PC-3 (cell line): ENCODE measurements around the gene CREB3L4. TPM values are rescaled to one million over a fixed set of nuclear protein-coding genes. Genes with fewer than 3 reads are reported as not detected.
"Not testable (repeated sequence)": the region's sequence is repeated elsewhere in the genome, so short reads cannot be mapped to it uniquely, and the experiment has no call there.

Source experiments
- ATAC-seq: fragments of 200-7000 bp; cut with Tn5 transposase; 2 replicates; pipeline ENCODE4 v1.9.1; 2020; ENCODE audit warnings: mild to moderate bottlenecking, moderate library complexity
- BruUV-seq: library from RNA; stranded (reverse); fragments of 400-500 nt; replicated peaks from 2 replicates; lab custom pipeline; 2021; lab: Mats Ljungman, UMichigan
- CTCF ChIA-PET: fragments of 300-600 bp; sonication (Branson Sonifier 250); formaldehyde crosslinking; loops from one replicate; lab custom pipeline; 2022; ENCODE audit warnings: antibody characterized with exemption; lab: Charles Lee
- POLR2A ChIA-PET: fragments of 300-600 bp; sonication (Branson Sonifier 250); formaldehyde crosslinking; loops from one replicate; lab custom pipeline; 2022; ENCODE audit warnings: antibody characterized with exemption; ENCODE audit not compliant: unreplicated experiment; lab: Charles Lee
- DNase-seq: peaks from one replicate; pipeline ENCODE4 v3.0.0-alpha.2; 2015
- H2AFZ ChIP-seq: fragments of 300-600 bp; sonication (generic); 2 replicates; pipeline ENCODE4 v1.6.0; 2016; ENCODE audit warnings: antibody characterized with exemption, low read length
- H3F3A ChIP-seq: fragments of 300-600 bp; sonication (generic); one replicate; pipeline ENCODE4 v1.6.0; 2017; ENCODE audit warnings: antibody characterized with exemption, low read length, control low read depth, mild to moderate bottlenecking; ENCODE audit not compliant: unreplicated experiment
- H3K27ac ChIP-seq: fragments of 300-600 bp; sonication (generic); 2 replicates; pipeline ENCODE4 v1.5.1; 2016; ENCODE audit warnings: mild to moderate bottlenecking, low read length
- H3K27me3 ChIP-seq: fragments of 300-600 bp; sonication (generic); 2 replicates; pipeline ENCODE4 v1.6.1; 2016; ENCODE audit warnings: low read length, mixed read lengths
- H3K36me3 ChIP-seq: fragments of 300-600 bp; sonication (generic); 2 replicates; pipeline ENCODE4 v1.6.1; 2016; ENCODE audit warnings: low read depth, mixed run types, low read length, mixed read lengths
- H3K4me1 ChIP-seq: fragments of 300-600 bp; sonication (generic); 2 replicates; pipeline ENCODE4 v1.5.1; 2016; ENCODE audit warnings: low read length; ENCODE audit not compliant: insufficient read depth
- H3K4me2 ChIP-seq: fragments of 300-600 bp; sonication (generic); 2 replicates; pipeline ENCODE4 v1.6.0; 2016; ENCODE audit warnings: low read length
- H3K4me3 ChIP-seq: fragments of 300-600 bp; sonication (generic); 2 replicates; pipeline ENCODE4 v1.5.1; 2016; ENCODE audit warnings: mild to moderate bottlenecking, low read length, mixed read lengths
- H3K79me2 ChIP-seq: fragments of 300-600 bp; sonication (generic); 2 replicates; pipeline ENCODE4 v1.6.1; 2017; ENCODE audit warnings: low read length, mixed read lengths
- H3K9ac ChIP-seq: fragments of 300-600 bp; sonication (generic); 2 replicates; pipeline ENCODE4 v1.6.0; 2016; ENCODE audit warnings: mild to moderate bottlenecking, low read length
- H3K9me2 ChIP-seq: fragments of 300-600 bp; sonication (generic); replicated peaks from 2 replicates; pipeline ENCODE4 v1.6.1; 2016; ENCODE audit warnings: mixed run types, low read length, mixed read lengths
- H3K9me3 ChIP-seq: fragments of 300-600 bp; sonication (generic); 2 replicates; pipeline ENCODE4 v1.6.1; 2016; ENCODE audit warnings: low read length, mixed read lengths
- H4K20me1 ChIP-seq: fragments of 300-600 bp; sonication (generic); 2 replicates; pipeline ENCODE4 v1.6.1; 2016; ENCODE audit warnings: low read length, mixed read lengths
- EZH2 ChIP-seq: fragments of 300-600 bp; sonication (generic); IDR thresholded peaks from one replicate; pipeline ENCODE4 v1.6.1; 2017; ENCODE audit warnings: antibody characterized with exemption, mild to moderate bottlenecking, low read length; ENCODE audit not compliant: unreplicated experiment
- EZH2phosphoT487 ChIP-seq: fragments of 300-600 bp; sonication (generic); IDR thresholded peaks from 2 replicates; pipeline ENCODE4 v1.6.1; 2018; ENCODE audit warnings: mild to moderate bottlenecking, antibody characterized with exemption, low read length, borderline replicate concordance
- intact Hi-C: fragments of 100-400 bp; cut with micrococcal nuclease; formaldehyde crosslinking; loops from 2 replicates; pipeline ENCODE4 v1.9.0; 2023
- total RNA-seq: library from RNA; depleted of rRNA; stranded (reverse); fragments of >200 nt; gene quantifications from 2 replicates; pipeline ENCODE4 v1.2.3, GENCODE V29; 2014
- TF ChIP-seq, protein P1 (sequence below): fragments of 300-600 bp; sonication (generic); conservative IDR thresholded peaks from 2 replicates; pipeline ENCODE4 v1.5.1; 2017; ENCODE audit warnings: antibody characterized with exemption, low read depth, mild to moderate bottlenecking, low read length

The CREB3L4 gene
- total RNA-seq, 1 experiment from 2014 or later, result 28.7 TPM

DNA sequence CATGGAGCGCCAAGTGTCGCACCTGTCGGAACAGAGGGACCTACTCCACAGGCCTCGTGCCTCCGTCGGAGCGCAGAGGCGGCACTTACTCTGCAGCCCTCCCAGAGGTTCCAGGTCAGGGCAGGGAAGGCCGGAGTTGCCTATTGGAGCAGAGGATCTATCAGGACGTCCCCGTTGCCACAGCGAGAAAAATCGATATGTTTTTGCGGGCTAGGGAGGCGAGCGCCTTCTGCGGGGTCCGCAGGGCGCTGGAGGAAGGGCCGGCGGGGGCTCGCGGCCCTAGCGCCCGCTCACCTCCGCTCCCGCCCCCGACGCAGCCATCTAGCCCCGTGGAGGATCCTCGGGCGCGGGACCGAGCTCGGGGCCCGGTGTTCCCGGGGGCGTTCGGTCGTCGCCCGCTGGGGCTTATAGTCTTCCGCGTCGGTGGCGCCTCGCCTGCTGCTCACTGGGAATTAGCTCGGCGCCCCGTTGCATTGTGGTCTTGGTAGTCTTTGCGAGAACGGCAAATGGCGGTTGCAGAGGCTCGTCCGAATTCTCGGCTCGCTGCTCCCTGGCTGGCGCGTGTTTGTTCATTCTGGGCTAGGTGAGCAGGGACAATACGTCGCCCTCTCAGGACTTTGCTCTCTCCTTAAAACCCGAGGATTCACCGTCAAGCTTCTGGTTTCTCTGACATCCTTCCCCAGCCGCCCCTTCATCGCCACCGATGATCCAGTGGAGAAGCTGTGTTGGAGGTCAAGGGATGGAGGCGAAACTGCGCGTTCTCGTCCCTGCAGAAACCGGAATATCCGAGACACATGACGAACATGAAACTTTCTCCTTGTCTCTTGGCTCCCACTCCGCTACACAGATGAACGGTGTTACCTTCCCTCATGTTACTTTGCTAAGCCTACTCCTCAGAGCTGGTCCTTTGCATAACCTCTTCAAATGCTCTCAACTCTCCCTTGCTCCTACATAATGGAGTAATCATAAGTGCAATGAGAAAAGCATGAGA lies 9.8 kb downstream of the CREB3L4 start, which contains the start of gene JTB:
TSS of gene JTB (minus strand) at position 425 of the 991 bp plus-strand sequence. CDS start at position 3, 422 bp downstream.
- no peaks in the 10 kb centered on the region for H3K27me3 ChIP-seq
- peak within 1 kb of the TSS; percentile 83 for H3K9ac ChIP-seq
- peak within 1 kb of the TSS; percentile 8 for H3K27ac ChIP-seq
- peak within 1 kb of the TSS; percentile 79 for H3K4me3 ChIP-seq
- H3K4me1 ChIP-seq, result peaks cover 18% of the 10 kb centered on the region
- TSS peak; percentile 73 for BruUV-seq
- TF ChIP-seq EZH2, result no peak
- no peak for TF ChIP-seq EZH2phosphoT487
- TF ChIP-seq, protein P1, sequence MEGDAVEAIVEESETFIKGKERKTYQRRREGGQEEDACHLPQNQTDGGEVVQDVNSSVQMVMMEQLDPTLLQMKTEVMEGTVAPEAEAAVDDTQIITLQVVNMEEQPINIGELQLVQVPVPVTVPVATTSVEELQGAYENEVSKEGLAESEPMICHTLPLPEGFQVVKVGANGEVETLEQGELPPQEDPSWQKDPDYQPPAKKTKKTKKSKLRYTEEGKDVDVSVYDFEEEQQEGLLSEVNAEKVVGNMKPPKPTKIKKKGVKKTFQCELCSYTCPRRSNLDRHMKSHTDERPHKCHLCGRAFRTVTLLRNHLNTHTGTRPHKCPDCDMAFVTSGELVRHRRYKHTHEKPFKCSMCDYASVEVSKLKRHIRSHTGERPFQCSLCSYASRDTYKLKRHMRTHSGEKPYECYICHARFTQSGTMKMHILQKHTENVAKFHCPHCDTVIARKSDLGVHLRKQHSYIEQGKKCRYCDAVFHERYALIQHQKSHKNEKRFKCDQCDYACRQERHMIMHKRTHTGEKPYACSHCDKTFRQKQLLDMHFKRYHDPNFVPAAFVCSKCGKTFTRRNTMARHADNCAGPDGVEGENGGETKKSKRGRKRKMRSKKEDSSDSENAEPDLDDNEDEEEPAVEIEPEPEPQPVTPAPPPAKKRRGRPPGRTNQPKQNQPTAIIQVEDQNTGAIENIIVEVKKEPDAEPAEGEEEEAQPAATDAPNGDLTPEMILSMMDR, result no peak
- H3K9me2 ChIP-seq, result no peaks in the 10 kb centered on the region
- H3F3A ChIP-seq, result no peaks in the 10 kb centered on the region
- H3K4me2 ChIP-seq, result peak within 1 kb of the TSS; percentile 90
- peak within 1 kb of the TSS; percentile 94 for H2AFZ ChIP-seq
- DNase-seq (peak; percentile 89), ATAC-seq (peak; percentile 91)
- ChIA-PET CTCF (interaction anchor here (0.5 to 2.4 kb wide), 5 partner anchors 9 to 190 kb away, joined by 3 to 8 read pairs (median 6); partner anchors contain the start of genes CREB3L4, DENND4B and RAB13), POLR2A (interaction anchor here (0.5 to 1.7 kb wide), 7 partner anchors 10 to 442 kb away, joined by 3 to 13 read pairs (median 8); partner anchors contain the start of genes CREB3L4, CRTC2 and RPS27)
- no peaks in the 10 kb centered on the region for H4K20me1 ChIP-seq
- no peaks in the 10 kb centered on the region for H3K9me3 ChIP-seq
- H3K36me3 ChIP-seq, result peaks cover 22% of the 10 kb centered on the region
- intact Hi-C loops, result loop anchor here (1.0 kb wide), 3 partner anchors 9 to 19 kb away; partner anchors contain the start of genes CRTC2 and RAB13
- peaks cover 20% of the 10 kb centered on the region for H3K79me2 ChIP-seq

DNA sequence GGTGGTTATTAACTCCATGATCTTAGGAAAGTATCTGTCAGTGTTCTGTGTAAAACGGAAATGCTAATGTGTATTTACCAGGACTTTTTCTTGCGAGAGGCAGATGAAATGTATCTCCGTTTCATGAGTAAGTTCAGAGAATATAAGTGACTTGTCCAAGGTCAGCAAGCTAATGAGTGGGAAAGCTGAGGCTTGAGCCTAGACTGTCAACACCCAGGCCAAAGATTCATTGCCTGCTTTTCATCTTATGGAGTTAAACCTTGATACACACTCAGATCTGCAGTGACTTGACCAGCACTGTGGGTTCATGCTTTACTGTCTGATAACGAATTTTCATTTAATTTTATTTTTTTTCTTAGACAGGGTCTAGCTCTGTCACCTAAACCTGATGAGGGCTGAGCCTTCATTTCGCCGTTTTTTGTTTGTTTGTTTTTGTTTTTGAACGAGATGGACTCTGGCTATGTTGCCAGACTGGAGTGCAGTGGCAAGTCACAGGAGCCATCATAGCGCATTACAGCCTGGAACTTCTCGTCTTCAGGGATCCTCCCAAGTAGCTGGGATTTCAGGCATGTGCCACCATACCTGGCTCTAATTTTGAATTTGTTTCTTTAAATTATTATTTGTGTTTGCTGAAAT lies 10.7 kb downstream of the CREB3L4 start:
- H2AFZ ChIP-seq, result peak overlapping the region; percentile 94
- peak overlapping the region; percentile 90 for H3K4me2 ChIP-seq
- no peak for DNase-seq
- POLR2A ChIA-PET, result interaction anchor here (0.6 to 1.7 kb wide), 4 partner anchors 11 to 441 kb away, joined by 4 to 13 read pairs (median 6); partner anchors contain the start of genes CREB3L4, RPS27 and SLC39A1
- H3K9me2 ChIP-seq, result no peaks in the 10 kb centered on the region
- intact Hi-C loops, result no loop called here
- peak overlapping the region; percentile 83 for H3K9ac ChIP-seq
- peaks cover 20% of the 10 kb centered on the region for H3K36me3 ChIP-seq
- peak overlapping the region; percentile 79 for H3K4me3 ChIP-seq
- H3K4me1 ChIP-seq, result peaks cover 18% of the 10 kb centered on the region
- BruUV-seq, result no TSS peak
- H3K27ac ChIP-seq, result no peak overlapping the region
- no peaks in the 10 kb centered on the region for H3K27me3 ChIP-seq
- TF ChIP-seq, protein P1, result no peak
- TF ChIP-seq EZH2phosphoT487 (no peak), EZH2 (no peak)
- peak; percentile 2; the same call in 1 of the 2 replicates for ATAC-seq
- H3K79me2 ChIP-seq, result peaks cover 20% of the 10 kb centered on the region
- CTCF ChIA-PET, result interaction anchor here (1.9 to 2.4 kb wide), 2 partner anchors 8 to 32 kb away, joined by 6 to 8 read pairs; partner anchors contain the start of genes DENND4B and RAB13
- no peaks in the 10 kb centered on the region for H3K9me3 ChIP-seq
- no peaks in the 10 kb centered on the region for H4K20me1 ChIP-seq
- H3F3A ChIP-seq, result no peaks in the 10 kb centered on the region

DNA sequence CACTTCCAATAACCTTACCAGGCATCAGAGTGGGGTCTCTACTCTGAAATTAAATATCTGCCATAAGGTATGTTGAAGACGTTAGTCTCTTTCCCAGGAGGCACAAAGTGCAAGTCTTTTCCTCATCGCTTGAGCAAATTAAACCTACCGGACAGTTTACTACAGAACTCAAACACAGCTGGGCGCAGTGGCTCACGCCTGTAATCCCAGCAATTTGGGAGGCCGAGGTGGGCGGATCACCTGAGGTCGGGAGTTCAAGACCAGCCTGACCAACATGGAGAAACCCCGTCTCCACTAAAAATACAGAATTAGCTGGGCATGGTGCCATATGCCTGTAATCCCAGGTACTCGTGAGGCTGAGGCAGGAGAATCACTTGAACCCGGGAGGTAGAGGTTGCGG lies 11.4 kb downstream of the CREB3L4 start:
- Histone ChIP-seq H3K4me1 (peaks cover 18% of the 10 kb centered on the region), H3K79me2 (peaks cover 20% of the 10 kb centered on the region), H3K36me3 (peaks cover 13% of the 10 kb centered on the region)
- H3K9me3 ChIP-seq, H3K4me2 ChIP-seq, ATAC-seq, BruUV-seq, intact Hi-C loops, H3K9ac ChIP-seq, H3K27ac ChIP-seq, DNase-seq, H3K27me3 ChIP-seq, H3K4me3 ChIP-seq, H3K9me2 ChIP-seq, H4K20me1 ChIP-seq, H3F3A ChIP-seq, H2AFZ ChIP-seq: not testable (repeated sequence)
- ChIA-PET CTCF (interaction anchor here (0.6 to 1.9 kb wide), 2 partner anchors 8 to 293 kb away, joined by 8 to 10 read pairs; partner anchors contain the start of gene RAB13), POLR2A (interaction anchor here (0.6 kb wide), 1 partner anchor 16 kb away, joined by 4 read pairs; the partner anchor contains the start of gene SLC39A1)

DNA sequence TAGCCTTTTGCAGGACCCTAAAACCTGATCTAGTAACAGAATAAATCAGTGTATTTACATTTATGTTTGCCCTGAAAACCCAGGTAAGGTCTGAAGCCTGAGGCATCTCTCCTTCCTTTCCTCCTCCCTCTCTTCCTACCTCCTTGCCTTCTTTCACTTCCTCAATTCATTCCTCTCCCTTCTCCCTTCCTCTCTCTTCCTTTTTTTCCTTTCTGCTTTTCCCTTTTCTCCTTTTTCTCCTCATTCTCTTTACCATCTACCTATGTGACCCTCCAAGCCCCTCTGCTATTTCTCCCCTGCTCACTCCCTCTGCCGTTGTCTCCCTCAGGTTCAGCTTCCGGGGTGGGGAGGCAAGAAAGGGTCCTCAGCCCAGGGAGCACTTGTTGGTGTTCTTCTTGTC lies 14.0 kb downstream of the CREB3L4 start:
- H3K27me3 ChIP-seq, H3K4me2 ChIP-seq, H3K9ac ChIP-seq, H2AFZ ChIP-seq, intact Hi-C loops, H3K27ac ChIP-seq, H4K20me1 ChIP-seq, POLR2A ChIA-PET, H3K9me2 ChIP-seq, ATAC-seq, H3K4me3 ChIP-seq, H3K36me3 ChIP-seq, CTCF ChIA-PET, H3F3A ChIP-seq, H3K9me3 ChIP-seq, DNase-seq: not testable (repeated sequence)
- TSS peak; percentile 72 for BruUV-seq
- Histone ChIP-seq H3K79me2 (peaks cover 22% of the 10 kb centered on the region), H3K4me1 (peaks cover 27% of the 10 kb centered on the region)
